HepG2 (cell line): ENCODE data around the gene USP30. TPM values are rescaled to one million over a fixed set of nuclear protein-coding genes. Genes with fewer than 3 reads are reported as not detected.
"Not testable (repeated sequence)": the region's sequence is repeated elsewhere in the genome, so short reads cannot be mapped to it uniquely, and the experiment has no call there.

Source experiments
- ATAC-seq: fragments of 200-7000 bp; cut with Tn5 transposase; 3 replicates; pipeline ENCODE4 v1.9.1; 2020; ENCODE audit warnings: mild to moderate bottlenecking, moderate library complexity
- BruUV-seq: library from RNA; stranded (reverse); fragments of 400-500 nt; replicated peaks from 2 replicates; lab custom pipeline; 2021; lab: Mats Ljungman, UMichigan
- CTCF ChIA-PET: fragments of 300-600 bp; formaldehyde crosslinking; extraction: SDS; loops from one replicate; lab custom pipeline; 2021; ENCODE audit warnings: low total read pairs, inconsistent platforms, low intra/inter-chr PET ratio; lab: Yijun Ruan, JAX
- POLR2A ChIA-PET: fragments of 350-600 bp; sonication (Branson Sonifier 250); formaldehyde crosslinking; loops from one replicate; lab custom pipeline; 2020; ENCODE audit warnings: antibody characterized with exemption, inconsistent platforms; lab: Yijun Ruan, JAX
- DNase-seq: peaks from one replicate; pipeline ENCODE4 v3.0.0-alpha.2; 2015; ENCODE audit warnings: low spot score
- FAIRE-seq: peaks from 3 replicates; lab custom pipeline; 2011; peaks lifted over from hg19 to GRCh38; lab: Jason Lieb, UNC
- H2AFZ ChIP-seq: one replicate; pipeline ENCODE4 v1.6.1; 2011; ENCODE audit warnings: low read length, inconsistent platforms
- H3K27ac ChIP-seq: fragments of 300-600 bp; 3 replicates; pipeline ENCODE4 v1.8.0; 2011; ENCODE audit warnings: mixed run types, mild to moderate bottlenecking, mixed read lengths, low read length, inconsistent platforms; ENCODE audit not compliant: insufficient read depth; ENCODE audit errors: extremely low read length
- H3K27me3 ChIP-seq, 2 experiments: fragments of 200-600 bp in 1 of 2; 2 replicates in 1 of 2; 3 replicates in 1 of 2; pipeline versions ENCODE4 v1.6.0 to v1.8.0; 2011; ENCODE audit warnings: low read length in 2 of 2, mild to moderate bottlenecking in 2 of 2, moderate library complexity in 2 of 2, inconsistent platforms in 1 of 2; ENCODE audit not compliant: insufficient read depth in 2 of 2, control insufficient read depth in 1 of 2
- H3K36me3 ChIP-seq, 2 experiments: fragments of 200-600 bp in 1 of 2; replicated peaks in 1 of 2; 2 replicates in 1 of 2; 3 replicates in 1 of 2; pipeline versions ENCODE4 v1.5.1 to v1.8.0; 2011; ENCODE audit warnings: low read length in 2 of 2, inconsistent platforms in 1 of 2; ENCODE audit not compliant: insufficient read depth in 2 of 2, control insufficient read depth in 1 of 2
- H3K4me1 ChIP-seq: 2 replicates; pipeline ENCODE4 v1.5.1; 2012; ENCODE audit warnings: low read length, inconsistent platforms; ENCODE audit not compliant: insufficient read depth
- H3K4me2 ChIP-seq: 2 replicates; pipeline ENCODE4 v1.6.0; 2011; ENCODE audit warnings: low read depth, low read length, inconsistent platforms
- H3K4me3 ChIP-seq, 3 experiments: fragments of 200-600 bp in 1 of 3; sonication (generic), shearing (Covaris generic) in 1 of 3; replicated peaks in 1 of 3; 2 replicates each; pipeline ENCODE4 v1.5.1; 2011 to 2016; ENCODE audit warnings: low read length in 3 of 3, inconsistent platforms in 2 of 3, low read depth in 2 of 3, mild to moderate bottlenecking in 2 of 3, control low read depth in 1 of 3, mixed read lengths in 1 of 3; ENCODE audit not compliant: insufficient read depth in 1 of 3
- H3K79me2 ChIP-seq: one replicate; pipeline ENCODE4 v1.6.1; 2011; ENCODE audit warnings: low read length, inconsistent platforms; ENCODE audit not compliant: insufficient read depth
- H3K9ac ChIP-seq: 2 replicates; pipeline ENCODE4 v1.6.0; 2011; ENCODE audit warnings: mild to moderate bottlenecking, low read depth, low read length, inconsistent platforms; ENCODE audit not compliant: insufficient read depth
- H3K9me3 ChIP-seq: 2 replicates; pipeline ENCODE4 v1.5.1; 2012; ENCODE audit warnings: mild to moderate bottlenecking, low read length
- H4K20me1 ChIP-seq: 2 replicates; pipeline ENCODE4 v1.6.0; 2011; ENCODE audit warnings: inconsistent platforms, mild to moderate bottlenecking, low read length, moderate library complexity; ENCODE audit not compliant: insufficient read depth
- ATF5 ChIP-seq: sonication (generic); formaldehyde crosslinking; IDR thresholded peaks from 2 replicates; pipeline ENCODE4 v1.4.0; 2020; ENCODE audit warnings: mild to moderate bottlenecking, low read depth, missing genetic modification reagents
- CREB3 ChIP-seq: sonication (generic); formaldehyde crosslinking; IDR thresholded peaks from 2 replicates; pipeline ENCODE4 v1.5.0; 2020; ENCODE audit warnings: missing genetic modification reagents
- JDP2 ChIP-seq: sonication (generic); formaldehyde crosslinking; IDR thresholded peaks from 2 replicates; pipeline ENCODE4 v1.8.1; 2022; ENCODE audit warnings: missing genetic modification reagents, borderline replicate concordance
- MXD1 ChIP-seq: sonication (generic); formaldehyde crosslinking; IDR thresholded peaks from 2 replicates; pipeline ENCODE4 v1.4.0; 2020; ENCODE audit warnings: mild to moderate bottlenecking, missing genetic modification reagents
- POLR2A ChIP-seq, 2 experiments: IDR thresholded peaks; 2 replicates each; pipeline ENCODE4 v1.6.1; 2011; ENCODE audit warnings: low read depth in 2 of 2, low read length in 2 of 2, mild to moderate bottlenecking in 1 of 2, moderate library complexity in 1 of 2; ENCODE audit not compliant: insufficient read depth in 1 of 2
- PRDM4 ChIP-seq: sonication (generic); formaldehyde crosslinking; IDR thresholded peaks from 2 replicates; pipeline ENCODE4 v1.9.0; 2021; ENCODE audit warnings: missing genetic modification reagents, borderline replicate concordance
- ZBTB4 ChIP-seq: sonication (generic); formaldehyde crosslinking; IDR thresholded peaks from 2 replicates; pipeline ENCODE4 v1.4.0; 2020; ENCODE audit warnings: missing genetic modification reagents, mild to moderate bottlenecking, borderline replicate concordance
- ZNF136 ChIP-seq: sonication (generic); formaldehyde crosslinking; IDR thresholded peaks from 2 replicates; pipeline ENCODE4 v1.8.1; 2022; ENCODE audit warnings: low read depth, mild to moderate bottlenecking, moderate library complexity, missing genetic modification reagents
- ZNF724P ChIP-seq: sonication (generic); formaldehyde crosslinking; IDR thresholded peaks from 2 replicates; pipeline ENCODE4 v1.8.0; 2022; ENCODE audit warnings: missing genetic modification reagents, borderline replicate concordance
- WGBS: methylation state at CpG from one replicate; pipeline ENCODE4 v1.1.6; 2017; ENCODE audit warnings: low lambda C conversion rate; 5-methylcytosine and 5-hydroxymethylcytosine counted together
- in situ Hi-C: cut with HindIII; loops from 2 replicates; pipeline ENCODE4 v1.10.0; 2017; ENCODE audit warnings: low pct_unique_long_range_greater_than_20kb; ENCODE audit not compliant: extremely low pct_ligation_motif_present
- intact Hi-C: fragments of 100-400 bp; cut with micrococcal nuclease; formaldehyde crosslinking; loops from one replicate; pipeline ENCODE4 v1.10.0; 2022; ENCODE audit not compliant: unreplicated experiment
- polyA plus RNA-seq, 8 experiments: library from polyadenylated mRNA; depleted of rRNA in 3 of 8; stranded (reverse) in 7 of 8; unstranded in 1 of 8; fragments of >200 nt; fragmentation: Illumina TruSeq in 4 of 8; extraction: Trizol in 4 of 8; gene quantifications; 2 replicates each; pipeline versions ENCODE4 v1.2.1 to v1.2.3, GENCODE V29; 2011 to 2016; ENCODE audit warnings: low read depth in 4 of 8, missing spikeins in 1 of 8, mixed read lengths in 1 of 8; ENCODE audit not compliant: insufficient read depth in 1 of 8
- total RNA-seq, 5 experiments: library from RNA; depleted of rRNA; stranded (reverse); fragments of >200 nt; fragmentation: Illumina TruSeq; extraction: Trizol; gene quantifications; 2 replicates each; pipeline ENCODE4 v1.2.3, GENCODE V29; 2016; ENCODE audit warnings: low read depth in 1 of 5

USP30 gene
- total and polyA plus RNA-seq, 2 of the 13 experiments (the other 11 are each of a cell fraction or from before 2014, with no cell fraction given), result 11.2 to 20.8 TPM

GRCh38 chr12:109049794-109050193, 2.6 kb upstream of the USP30 start:
- not testable (repeated sequence) for H3K9ac ChIP-seq

GRCh38 chr12:109052097-109052413, 321 bp upstream of the USP30 start:
- peaks cover 7% of the 10 kb centered on the region for H3K79me2 ChIP-seq
- H3K4me1 ChIP-seq, result peaks cover 12% of the 10 kb centered on the region
- peak overlapping the region; percentile 77 to 97 (median 92) for H3K4me3 ChIP-seq
- CTCF ChIA-PET, result no interaction called here
- POLR2A ChIA-PET, result interaction anchor here (0.7 to 1.4 kb wide), 3 partner anchors 14 to 41 kb away, joined by 3 to 4 read pairs (median 3); partner anchors contain the start of gene ALKBH2
- no peaks in the 10 kb centered on the region for H3K9me3 ChIP-seq
- H3K9ac ChIP-seq, result peak overlapping the region; percentile 84
- H4K20me1 ChIP-seq, result no peaks in the 10 kb centered on the region
- BruUV-seq, result no TSS peak
- no peak for FAIRE-seq
- ATAC-seq, result no peak
- intact Hi-C loops, result loop anchor here (5.0 kb wide), 1 partner anchor 40 kb away; the partner anchor contains the start of gene ALKBH2
- in situ Hi-C loops, result no loop called here
- no peaks in the 10 kb centered on the region; a peak in 1 of 5 replicates for H3K27me3 ChIP-seq
- under 1% methylated on average over 6 of the region's 6 CpGs for WGBS
- no peaks in the 10 kb centered on the region for H3K36me3 ChIP-seq
- no peak overlapping the region for H3K27ac ChIP-seq
- peak overlapping the region; percentile 96 for H3K4me2 ChIP-seq
- no peak for DNase-seq
- H2AFZ ChIP-seq, result peak overlapping the region; percentile 62
- TF ChIP-seq CREB3 (CRISPR knock-in tag) (0 out of 2 replicates have a peak, but pooled peaks have one; percentile 42), POLR2A (IDR thresholded peaks at IDR 0.05; ENCODE audit: insufficient read depth in 1 of 2, low read depth in 2 of 2, low read length in 2 of 2) (no peak), ZBTB4 (CRISPR knock-in tag) (no peak), ATF5 (no peak), JDP2 (CRISPR knock-in tag) (no peak), ZNF136 (0 out of 2 replicates have a peak, but pooled peaks have one; percentile 71), PRDM4 (no peak), ZNF724P (no peak), MXD1 (CRISPR knock-in tag) (no peak)

More at GRCh38 chr12:109049794-109050193, 2.6 kb upstream of the USP30 start:
- H2AFZ ChIP-seq, CTCF ChIA-PET, H3K27me3 ChIP-seq, ATAC-seq, H3K36me3 ChIP-seq, H3K27ac ChIP-seq, in situ Hi-C loops, H3K4me2 ChIP-seq, H3K9me3 ChIP-seq, POLR2A ChIA-PET, BruUV-seq, H4K20me1 ChIP-seq, H3K79me2 ChIP-seq, FAIRE-seq, H3K4me3 ChIP-seq, DNase-seq: not testable (repeated sequence)
- intact Hi-C loops, result loop anchor here (5.0 kb wide), 1 partner anchor 43 kb away; the partner anchor contains the start of gene ALKBH2
- H3K4me1 ChIP-seq, result peaks cover 12% of the 10 kb centered on the region
- 32% methylated on average over 8 of the region's 8 CpGs for WGBS
